NCI-H1417 (cell line): ENCODE measurements around the gene TRIM2.

ENCODE experiments used
- DNase-seq, 3 experiments: peaks; one replicate each; lab custom pipeline; 2025; lab: John Stamatoyannopoulos, UW

TRIM2 gene

DNA sequence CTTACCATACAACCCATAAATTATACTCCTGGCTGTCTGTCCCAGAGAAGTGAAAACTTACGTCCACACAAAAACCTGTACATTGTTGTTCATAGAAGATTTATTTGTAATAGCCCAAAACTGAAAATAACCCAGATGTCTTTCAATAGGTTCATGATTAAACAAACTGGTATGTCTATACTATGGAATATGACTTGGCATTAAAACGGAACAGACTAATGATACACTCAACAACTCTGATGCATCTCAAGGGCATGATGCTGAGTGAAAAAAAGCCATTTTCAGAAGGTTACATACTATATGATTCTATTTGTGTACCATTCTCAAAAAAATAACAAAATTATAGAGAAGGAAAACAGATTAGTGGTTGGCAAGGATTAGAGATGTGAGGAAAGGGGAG, 128.7 kb downstream of the TRIM2 start:
- DNase-seq, result no peak

GRCh38 chr4:153333874-153334273, 129.6 kb downstream of the TRIM2 start:
- DNase-seq, result no peak

- DNase-seq, result no peak
These were observed 131.4 kb downstream of the TRIM2 start for GRCh38 chr4:153335665-153336064.

DNA sequence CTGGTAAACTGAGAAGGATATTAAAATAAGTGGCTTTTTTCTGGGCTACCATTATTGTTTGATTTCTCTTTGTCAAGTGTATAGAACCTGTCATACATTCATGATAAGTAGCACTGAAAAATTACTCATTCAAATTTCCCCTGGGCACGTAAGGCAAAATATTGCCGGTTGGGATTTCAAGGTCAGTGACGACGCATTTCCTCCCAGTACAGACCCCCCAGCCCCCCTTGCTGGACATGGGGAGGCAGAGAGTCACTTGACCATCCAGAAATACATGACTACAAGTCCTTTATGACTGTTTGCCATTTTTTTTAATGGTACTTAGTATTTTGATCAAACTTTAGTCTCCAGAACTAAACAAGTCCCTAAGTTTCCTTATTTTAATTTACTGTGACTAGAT, 133.4 kb downstream of the TRIM2 start:
- no peak for DNase-seq

GRCh38 chr4:153341575-153342090, 137.4 kb downstream of the TRIM2 start:
- no peak for DNase-seq

GRCh38 chr4:153342751-153343552, 138.7 kb downstream of the TRIM2 start:
- no peak for DNase-seq

DNA sequence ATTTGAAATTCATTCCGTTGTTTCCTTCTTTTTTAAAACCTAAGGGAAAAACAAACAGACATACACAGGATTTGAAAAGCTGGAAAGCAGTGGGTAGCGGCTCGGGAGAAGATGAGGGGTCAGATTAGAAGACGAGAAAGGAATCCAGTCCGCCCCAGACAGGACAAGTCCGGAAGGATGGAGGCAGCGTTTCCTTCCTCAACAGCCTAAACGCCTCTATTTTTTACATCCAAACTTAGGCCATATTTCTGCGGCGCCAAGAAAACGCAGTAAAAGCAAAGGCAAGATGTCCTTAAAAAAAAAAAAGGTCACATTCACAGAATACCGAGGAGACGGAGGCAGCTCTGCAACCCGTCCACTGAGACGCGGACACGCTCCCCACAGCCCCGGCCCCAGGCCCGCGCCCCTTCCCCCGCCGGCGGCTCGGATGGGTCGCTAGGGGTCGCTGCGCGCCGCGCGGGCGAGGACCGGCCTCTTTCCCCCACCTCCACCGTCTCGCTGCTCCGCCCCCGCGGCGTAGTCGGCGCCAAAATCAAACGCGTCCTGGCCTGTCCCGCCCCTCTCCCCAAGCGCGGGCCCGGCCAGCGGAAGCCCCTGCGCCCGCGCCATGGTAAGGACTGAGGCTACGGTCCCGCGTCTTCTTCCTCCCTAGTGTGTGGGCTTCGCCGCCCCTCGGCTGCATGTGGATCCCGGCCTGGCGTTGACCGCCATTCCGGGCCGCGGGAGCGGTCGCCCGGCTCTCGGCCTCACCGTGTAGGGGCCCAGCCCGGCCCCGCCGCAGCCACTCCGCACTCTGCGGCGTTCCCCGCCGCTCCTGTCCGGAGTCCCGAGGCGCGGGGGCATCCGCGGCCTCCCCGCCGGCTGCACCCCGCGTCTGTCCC, 140.1 kb downstream of the TRIM2 start, which contains the start of gene MND1:
Gene MND1, plus strand, starts transcription at position 558 of the 881 bp plus-strand sequence. Its CDS starts 50 bp downstream, at position 608.
- DNase-seq, result peak; percentile 74 to 92 (median 90)

- DNase-seq, result peak; percentile 48 to 88 (median 86)
These were observed 141.1 kb downstream of the TRIM2 start for GRCh38 chr4:153345012-153345981.

- DNase-seq, result no peak
These were observed 141.8 kb downstream of the TRIM2 start for GRCh38 chr4:153346031-153346430.

DNA sequence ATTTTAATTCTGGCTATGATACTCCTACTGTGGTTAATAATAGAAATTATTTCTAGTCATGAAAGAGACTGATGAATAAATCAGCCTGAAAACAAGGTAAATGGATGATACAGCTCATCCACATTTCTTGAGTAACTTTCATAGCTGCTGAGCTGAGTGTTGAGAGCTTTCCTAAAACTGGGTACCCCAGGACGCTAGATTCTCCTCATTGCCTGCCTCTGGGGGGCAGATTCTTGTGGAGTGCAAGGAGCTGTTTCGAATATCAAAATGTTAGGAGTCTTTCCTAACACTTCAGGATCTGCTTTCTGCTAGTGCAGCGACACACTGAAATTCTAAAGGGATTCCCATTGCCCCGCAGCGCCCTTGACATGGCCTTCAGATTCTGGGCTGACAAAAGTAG, 142.3 kb downstream of the TRIM2 start:
- no peak for DNase-seq

DNA sequence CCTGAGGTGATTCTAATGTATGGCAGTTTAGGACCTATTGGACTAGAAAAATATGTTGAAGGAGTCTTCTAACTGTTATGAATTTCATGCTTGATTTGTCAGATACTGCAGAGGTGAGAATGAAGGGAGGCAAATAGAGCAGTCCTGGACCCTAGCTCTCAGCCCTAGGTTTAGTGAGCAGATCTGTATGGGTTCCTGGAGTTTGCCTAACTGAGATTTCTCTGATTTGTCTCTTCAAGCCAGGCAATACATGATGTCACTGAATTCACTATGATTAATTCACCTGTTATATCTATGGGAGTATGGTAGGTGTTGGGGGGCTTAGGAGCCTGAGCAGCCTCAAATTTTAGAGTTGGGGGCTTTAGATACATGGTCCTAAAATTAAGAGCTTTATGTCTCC, 142.9 kb downstream of the TRIM2 start:
- DNase-seq, result no peak

- DNase-seq, result no peak
These were observed 143.8 kb downstream of the TRIM2 start for GRCh38 chr4:153348006-153348405.

- no peak for DNase-seq
These were observed 145.1 kb downstream of the TRIM2 start for GRCh38 chr4:153349206-153349805.

DNA sequence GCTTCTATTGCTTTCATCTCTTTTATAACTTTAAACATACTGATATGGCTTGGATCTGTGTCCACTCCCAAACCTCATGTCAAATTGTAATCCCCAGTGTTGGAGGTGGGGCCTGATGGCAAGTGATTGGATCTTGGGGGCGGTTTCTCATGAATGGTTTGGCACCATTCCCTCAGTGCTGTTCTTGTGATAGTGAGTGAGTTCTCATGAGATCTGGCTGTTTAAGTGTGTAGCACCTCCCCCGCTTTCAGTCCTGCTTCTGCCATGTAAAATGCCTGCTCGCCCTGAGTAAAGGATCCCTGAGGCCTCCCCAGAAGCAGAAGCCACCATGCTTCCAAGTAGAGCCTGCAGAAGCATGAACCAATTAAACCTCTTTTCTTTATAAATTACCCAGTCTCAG, 157.9 kb downstream of the TRIM2 start:
- DNase-seq, result no peak

- DNase-seq, result no peak
These were observed 159.8 kb downstream of the TRIM2 start for GRCh38 chr4:153364061-153364460.

DNA sequence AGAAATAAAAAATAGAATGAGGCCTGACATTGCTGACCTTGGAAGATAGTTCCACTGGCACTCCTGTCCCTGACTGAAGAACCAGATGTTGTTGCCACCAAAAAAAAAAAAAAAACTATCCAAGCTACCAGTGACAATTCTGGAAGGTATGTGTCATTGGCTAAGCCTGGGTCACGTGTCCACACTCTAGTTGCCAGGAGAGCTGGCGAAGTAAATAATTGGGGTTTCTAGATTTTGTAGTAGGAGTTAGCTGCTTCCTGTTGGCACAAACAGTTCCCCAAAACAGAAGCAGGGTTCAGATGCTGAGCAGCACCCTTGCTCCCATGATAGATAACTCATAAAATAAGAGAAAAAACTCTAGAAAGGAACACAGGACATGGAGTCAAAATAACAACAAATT, 160.8 kb downstream of the TRIM2 start:
- DNase-seq, result no peak

DNA sequence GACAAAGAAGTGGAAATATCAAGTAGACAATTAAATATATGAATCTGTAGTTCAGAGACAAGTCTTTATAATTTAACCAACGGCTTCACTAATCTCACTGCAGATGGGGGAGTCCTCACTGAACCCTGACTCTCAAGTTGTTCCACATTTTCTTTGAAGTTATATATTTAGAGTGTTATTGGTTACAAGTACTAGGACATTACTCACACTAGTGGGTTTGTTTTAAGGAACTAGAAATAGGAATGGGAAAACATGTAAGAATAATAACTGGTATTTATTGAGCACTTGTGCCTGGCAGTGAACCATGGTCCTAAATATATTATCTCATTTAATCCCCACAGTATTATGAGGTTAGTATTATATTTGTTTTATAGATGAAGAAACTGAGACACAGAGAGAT, 162.2 kb downstream of the TRIM2 start:
- DNase-seq, result no peak

DNA sequence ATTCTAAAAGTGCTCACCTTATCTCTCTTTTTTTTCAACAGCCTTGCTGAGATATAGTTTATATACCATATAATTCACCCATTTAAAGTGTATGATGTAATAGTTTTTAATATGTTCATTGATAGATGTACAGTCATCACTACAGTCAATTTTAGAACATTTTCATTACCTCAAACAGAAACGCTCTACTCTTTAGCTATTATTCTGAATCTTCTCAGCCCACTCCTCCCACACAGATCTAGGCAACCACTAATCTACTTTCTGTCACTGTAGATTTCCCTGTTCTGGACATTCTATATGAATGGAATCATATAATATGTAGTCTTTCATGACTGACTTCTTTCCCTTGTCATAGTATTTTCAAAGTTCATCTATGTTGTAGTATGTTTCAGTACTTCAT, 162.8 kb downstream of the TRIM2 start:
- no peak for DNase-seq

- no peak for DNase-seq
These were observed 164.8 kb downstream of the TRIM2 start for GRCh38 chr4:153369021-153369420.

DNA sequence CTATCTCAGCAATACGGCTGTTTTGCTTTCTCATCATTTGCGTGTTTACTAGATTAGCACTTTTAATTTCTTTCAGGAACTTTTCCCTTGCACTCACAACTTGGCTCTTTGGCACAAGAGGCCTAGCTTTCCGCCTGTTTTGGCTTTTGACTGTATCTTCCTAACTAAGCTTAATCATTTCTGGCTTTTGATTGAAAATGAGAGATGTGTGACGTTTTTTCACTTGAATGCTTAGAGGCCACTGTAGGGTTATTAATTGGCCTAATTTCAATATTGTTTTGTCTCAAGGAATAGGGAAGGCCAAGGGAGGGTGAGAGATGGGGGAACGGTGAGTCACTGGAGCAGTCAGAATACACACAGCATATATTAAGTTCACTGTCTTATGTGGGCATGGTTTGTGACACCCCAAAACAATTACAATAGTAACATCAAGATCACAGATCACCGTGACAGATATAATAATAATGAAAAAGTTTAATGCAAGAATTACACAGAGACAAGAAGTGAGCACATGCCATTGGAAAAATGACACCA, 167.5 kb downstream of the TRIM2 start:
- DNase-seq, result no peak
